ENCODE measurements around the gene BCAR1.

BCAR1 gene

DNA sequence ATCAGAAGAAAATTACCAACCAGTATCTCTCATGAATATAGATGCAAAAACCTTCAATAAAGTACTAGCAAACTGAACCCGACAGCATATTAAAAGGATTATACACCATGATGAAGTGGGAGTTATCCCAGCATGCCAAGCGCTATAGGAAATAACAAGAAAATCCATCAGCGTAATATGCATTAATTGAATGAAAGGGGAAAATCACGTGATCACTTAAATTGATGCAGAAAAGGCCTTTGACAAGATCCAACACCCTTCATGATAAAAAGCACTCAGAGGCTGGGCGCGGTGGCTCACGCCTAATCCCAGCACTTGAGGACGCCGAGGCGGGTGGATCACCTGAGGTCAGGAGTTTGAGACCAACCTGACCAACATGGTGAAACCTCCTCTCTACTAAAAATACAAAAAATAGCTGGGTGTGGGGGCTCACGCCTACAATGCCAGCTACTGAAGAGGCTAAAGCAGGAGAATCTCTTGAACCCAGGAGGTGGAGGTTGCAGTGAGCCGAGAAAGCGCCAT is 49.3 kb downstream of the BCAR1 start:
- DNase-seq = peak; percentile 17

GRCh38 chr16:75198135-75198600 is 53.3 kb downstream of the BCAR1 start:
- no peak for DNase-seq

DNA sequence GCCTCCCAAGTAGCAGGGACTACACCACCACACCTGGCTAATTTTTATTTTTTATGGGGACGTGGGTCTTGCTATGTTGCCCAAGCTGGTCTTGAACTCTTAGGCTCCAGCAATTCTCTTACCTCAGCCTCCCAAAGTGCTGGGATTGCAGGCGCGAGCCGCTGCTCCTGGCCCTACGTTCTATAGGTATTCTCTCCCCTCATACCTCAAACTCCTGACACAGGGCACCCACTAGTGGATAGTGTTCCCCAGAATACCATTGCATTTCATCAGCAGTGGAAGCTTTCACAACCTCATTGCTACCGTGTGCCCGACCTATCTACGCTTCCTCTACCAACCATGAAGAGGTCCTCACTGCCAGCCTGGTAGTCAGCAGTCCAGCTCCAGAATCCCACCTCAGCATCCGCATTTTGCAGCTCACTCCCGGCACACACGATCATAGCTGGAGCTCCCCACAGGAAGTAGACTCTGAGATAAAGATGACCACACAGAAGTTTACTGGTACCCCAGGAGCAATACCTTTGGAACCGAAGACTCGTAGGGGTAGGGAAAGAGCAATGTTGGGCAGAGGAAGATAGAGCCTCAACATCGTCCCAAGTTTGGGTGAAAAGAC is 53.8 kb downstream of the BCAR1 start:
- peak; percentile 38 for DNase-seq

GRCh38 chr16:75196836-75197235 is 54.6 kb downstream of the BCAR1 start:
- DNase-seq = peak; percentile 28

DNA sequence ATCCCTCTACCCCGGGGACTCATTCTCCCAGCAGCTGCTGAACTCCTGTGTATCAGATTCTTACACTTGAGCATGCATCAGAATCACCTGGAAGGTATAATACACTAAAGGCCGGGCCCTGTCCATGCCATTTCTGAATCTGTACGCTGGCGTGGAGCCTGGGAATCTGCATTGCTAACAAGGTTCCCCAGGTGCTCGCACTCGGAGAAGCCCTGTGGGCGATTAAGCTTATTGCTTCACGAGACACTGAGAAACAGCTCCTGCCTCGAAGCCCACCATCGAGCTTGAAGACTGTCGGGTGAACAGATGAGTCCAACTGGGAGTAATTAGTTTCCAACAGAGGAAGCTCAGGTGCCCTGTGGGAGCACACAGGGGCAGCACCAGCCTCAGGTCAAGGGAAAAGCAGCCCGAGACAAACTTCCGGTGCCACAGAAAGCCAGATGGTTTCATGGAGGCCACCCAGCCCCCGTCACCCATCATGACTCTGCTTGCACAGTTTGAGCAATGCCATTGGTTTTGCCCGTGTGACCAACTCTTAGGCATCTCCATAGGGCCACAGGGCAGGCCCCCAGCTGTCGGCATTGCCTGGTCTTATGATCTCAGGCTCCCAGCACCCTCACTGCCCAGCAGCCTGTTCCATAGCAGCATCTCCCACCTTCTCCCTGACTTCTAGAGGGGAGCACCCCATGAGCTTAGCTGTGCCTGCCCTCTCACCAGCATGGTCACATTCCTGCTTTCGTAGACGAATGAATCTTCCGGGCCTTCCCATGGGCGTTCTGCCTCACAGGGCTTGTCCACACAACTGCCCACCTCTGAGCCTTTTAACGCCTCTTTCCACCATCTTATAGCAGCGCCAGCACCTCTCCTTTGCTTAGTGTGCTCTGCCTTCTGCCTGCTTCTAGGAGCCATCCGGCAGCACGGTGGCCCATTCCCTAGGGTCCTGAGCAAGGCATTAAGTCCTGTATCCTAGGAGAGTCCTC is 55.3 kb downstream of the BCAR1 start:
- peak; percentile 43 for DNase-seq

DNA sequence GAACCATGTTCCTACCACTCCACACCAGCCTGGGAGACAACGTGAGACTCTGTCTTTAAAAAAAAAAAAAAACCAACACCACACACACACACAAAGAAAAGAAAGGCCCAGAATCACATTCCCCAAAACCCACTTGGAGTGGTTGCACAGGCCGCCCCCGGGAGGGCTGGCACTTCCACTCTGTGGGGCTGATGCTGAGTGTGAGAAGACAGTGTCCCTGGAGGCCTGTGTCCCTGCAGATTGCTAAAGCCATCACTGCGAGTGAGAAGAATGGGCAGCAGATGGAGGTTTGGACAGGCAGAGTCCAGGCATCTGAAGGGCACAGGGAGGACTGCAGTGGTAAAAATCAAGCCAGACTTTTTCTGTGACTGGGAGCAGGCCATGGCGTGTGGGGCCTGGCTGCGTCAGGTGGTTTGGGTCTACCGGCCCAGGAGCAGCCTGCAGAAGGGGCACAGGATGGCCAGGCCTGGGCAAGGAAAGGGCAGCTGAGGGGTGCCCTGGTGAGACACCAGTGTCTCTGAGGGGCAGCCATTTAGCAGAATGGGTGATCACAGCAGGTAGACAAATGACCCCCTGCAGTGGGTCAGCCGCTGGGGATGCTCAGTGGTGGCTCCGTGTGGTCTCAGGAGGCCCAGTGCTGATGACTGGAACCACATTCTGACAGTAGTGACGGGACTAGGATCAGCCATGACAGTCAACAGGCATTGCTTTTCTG is 57.5 kb downstream of the BCAR1 start:
- peak; percentile 48 for DNase-seq

- DNase-seq = no peak
Observed at GRCh38 chr16:75193265-75193650, 58.2 kb downstream of the BCAR1 start.

DNA sequence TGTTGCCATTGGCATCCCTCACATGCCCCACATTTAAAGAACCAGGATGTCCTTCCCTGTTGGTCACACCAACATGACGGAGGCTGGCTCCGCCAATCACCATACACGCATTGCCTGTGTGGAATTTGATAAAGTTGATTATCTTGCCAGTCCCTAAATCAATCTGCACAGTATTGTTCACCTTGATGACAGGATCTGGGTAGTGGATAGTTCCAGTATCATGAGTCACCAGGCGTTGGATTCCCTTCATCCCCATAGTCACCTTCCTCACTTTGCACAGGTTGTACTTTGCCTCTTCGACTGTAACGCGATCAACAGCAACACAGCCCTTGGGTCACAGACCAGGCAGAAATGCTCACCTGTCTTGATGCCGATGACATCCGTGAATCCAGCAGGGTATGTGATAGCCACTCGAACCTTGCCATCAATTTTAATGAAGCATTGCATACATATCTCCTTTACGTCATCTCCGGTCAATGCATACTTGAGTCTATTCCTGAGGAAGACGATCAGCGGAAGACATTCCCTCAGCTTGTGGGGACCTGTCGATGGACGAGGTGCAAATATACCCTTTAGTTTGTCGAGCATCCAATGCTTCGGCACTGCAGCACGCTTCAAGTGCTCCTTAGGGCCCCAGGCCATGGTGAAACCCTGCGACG is 58.7 kb downstream of the BCAR1 start:
- peak; percentile 37 for DNase-seq

DNA sequence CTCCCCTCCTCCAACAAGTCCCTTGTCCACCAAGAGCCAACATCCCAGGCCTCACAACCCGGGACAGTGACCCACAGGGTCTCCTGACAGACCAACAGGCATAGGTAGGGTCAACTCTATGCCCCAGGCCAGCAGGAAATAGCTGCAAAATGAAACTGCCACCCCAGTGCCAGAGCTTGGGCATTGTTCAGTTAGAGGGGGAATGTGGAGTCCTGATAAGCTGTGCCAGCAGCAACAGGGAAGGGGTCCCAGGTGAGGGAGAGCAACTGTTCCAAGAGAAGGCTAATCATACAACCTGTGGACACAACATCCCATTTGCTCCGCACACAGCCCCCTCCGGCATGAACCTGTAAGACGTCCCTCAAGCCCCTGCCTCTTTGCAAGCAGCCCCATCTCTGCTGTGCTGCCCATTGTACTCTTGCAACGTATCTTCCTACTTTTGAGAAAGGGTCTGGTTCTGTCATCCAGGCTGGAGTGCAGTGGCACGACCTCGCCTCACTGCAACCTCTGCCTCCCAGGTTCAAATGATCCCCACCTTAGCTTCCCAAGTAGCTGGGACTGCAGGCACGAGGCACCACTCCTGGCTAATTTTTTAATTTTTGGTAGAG is 61.7 kb downstream of the BCAR1 start:
- no peak for DNase-seq

GRCh38 chr16:75188832-75189477 is 62.5 kb downstream of the BCAR1 start:
- peak; percentile 42 for DNase-seq

DNA sequence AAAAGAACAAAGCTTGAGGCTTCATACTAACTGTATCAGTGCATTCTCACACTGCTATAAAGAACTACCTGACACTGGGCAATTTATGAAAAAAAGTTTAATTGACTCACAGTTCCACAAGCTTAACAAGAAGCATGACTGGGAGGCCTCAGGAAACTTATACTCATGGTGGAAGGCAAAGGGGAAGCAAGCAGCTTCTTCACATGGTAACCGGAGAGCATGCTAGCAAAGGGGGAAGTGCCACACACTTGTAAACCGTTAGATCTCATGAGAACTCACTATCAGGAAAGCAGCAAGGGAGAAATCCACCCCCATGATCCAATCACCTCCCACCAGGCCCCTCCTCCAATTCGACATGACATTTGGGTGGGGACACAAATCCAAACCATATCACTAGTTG is 69.8 kb downstream of the BCAR1 start:
- DNase-seq = no peak

GRCh38 chr16:75179208-75179607 is 72.2 kb downstream of the BCAR1 start:
- no peak for DNase-seq
